H1 (cell line): ENCODE results near the gene KAT14. TPM values are rescaled to one million over a fixed set of nuclear protein-coding genes. Genes with fewer than 3 reads are reported as not detected.

Experiments used
- CTCF ChIP-seq, 3 experiments: IDR thresholded peaks; 1 replicate in 2 of 3; 2 replicates in 1 of 3; pipeline versions ENCODE4 v1.5.1 to v1.6.1; 2011; ENCODE audit warnings: low read length in 3 of 3, mild to moderate bottlenecking in 3 of 3, inconsistent platforms in 2 of 3, low read depth in 1 of 3, moderate library complexity in 1 of 3; ENCODE audit not compliant: insufficient read depth in 1 of 3; ENCODE audit errors: control extremely low read depth in 1 of 3
- NANOG ChIP-seq: IDR thresholded peaks from 2 replicates; pipeline ENCODE4 v1.6.1; 2011; ENCODE audit warnings: low read length, low read depth, mild to moderate bottlenecking, inconsistent platforms; ENCODE audit not compliant: insufficient read depth, poor library complexity, severe bottlenecking
- ZNF274 ChIP-seq: IDR thresholded peaks from 2 replicates; pipeline ENCODE4 v1.7.0; 2012; ENCODE audit warnings: low read length, borderline replicate concordance; ENCODE audit errors: extremely low read depth
- polyA plus RNA-seq, 7 experiments: library from polyadenylated mRNA; depleted of rRNA in 3 of 7; stranded (reverse) in 5 of 7; unstranded in 2 of 7; fragments of >200 nt in 5 of 7; fragments of 200-250 nt in 2 of 7; gene quantifications; 1 replicate in 5 of 7; 2 replicates in 1 of 7; 4 replicates in 1 of 7; pipeline versions ENCODE4 v1.2.1 to v1.2.3, GENCODE V29; 2011 to 2013; ENCODE audit warnings: missing spikeins in 2 of 7, mixed read lengths in 2 of 7
- total RNA-seq: library from RNA; stranded (reverse); fragmentation: NEBNext Ultra II Directional; extraction: Animal tissue kit (Norgen Biotek cat#: 25700); gene quantifications from 2 replicates; pipeline ENCODE4 v1.2.1, GENCODE V29; 2021

Gene KAT14
- total and polyA plus RNA-seq, 2 of the 8 experiments (the other 6 are each of a cell fraction or from before 2014, with no cell fraction given) = 17.3 to 29.3 TPM

DNA sequence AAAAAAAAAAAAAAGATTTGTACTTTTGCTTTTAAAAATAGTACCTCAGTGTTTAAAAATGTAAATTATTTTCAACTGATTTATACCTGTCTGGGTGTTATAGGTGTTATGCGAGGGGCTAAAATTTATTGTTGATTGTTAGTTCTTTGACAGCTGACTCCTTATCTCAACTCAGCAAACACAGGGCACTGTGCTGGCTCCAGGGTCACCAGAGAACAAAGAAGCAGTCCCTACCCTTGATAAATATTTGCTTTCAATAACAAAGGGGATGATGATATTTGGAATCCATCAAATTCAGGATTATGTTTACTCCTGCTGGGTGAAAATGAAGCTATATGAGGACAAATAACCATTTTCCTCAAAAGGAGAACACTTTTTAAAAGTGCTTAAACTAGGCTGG lies 34.2 kb upstream of the KAT14 start (continued):
- TF ChIP-seq NANOG = no peak
- TF ChIP-seq ZNF274 = no peak
- no peak for TF ChIP-seq CTCF (IDR thresholded peaks at IDR 0.05; ENCODE audit: control extremely low read depth in 1 of 3, insufficient read depth in 1 of 3, low read depth in 1 of 3, low read length in 3 of 3)
